WTC11 (cell line): ENCODE results near the gene CDC20. TPM values are rescaled to one million over a fixed set of nuclear protein-coding genes. Genes with fewer than 3 reads are reported as not detected.

Experiments
- ATAC-seq: fragments of 200-7000 bp; cut with Tn5 transposase; 2 replicates; pipeline ENCODE4 v1.10.0; 2021; ENCODE audit warnings: mild to moderate bottlenecking, moderate library complexity
- CTCF ChIA-PET: fragments of 300-600 bp; sonication (Branson Sonifier 250); formaldehyde crosslinking; loops from one replicate; lab custom pipeline; 2021; ENCODE audit warnings: antibody characterized with exemption; lab: Charles Lee
- POLR2A ChIA-PET: fragments of 350-600 bp; sonication (Branson Sonifier 250); formaldehyde crosslinking; loops from one replicate; lab custom pipeline; 2021; ENCODE audit warnings: antibody characterized with exemption; lab: Charles Lee
- DNase-seq: peaks from one replicate; pipeline ENCODE4 v3.0.0; 2021; ENCODE audit warnings: low spot score
- H3K27ac Mint-ChIP-seq: 2 replicates; pipeline ENCODE4 v1.8.0; 2021; ENCODE audit warnings: mixed read lengths
- H3K27me3 Mint-ChIP-seq: 2 replicates; pipeline ENCODE4 v1.8.0; 2021; ENCODE audit warnings: low read depth, mild to moderate bottlenecking, moderate library complexity, mixed read lengths
- H3K36me3 Mint-ChIP-seq: 2 replicates; pipeline ENCODE4 v1.8.0; 2021; ENCODE audit warnings: mixed read lengths
- H3K4me1 Mint-ChIP-seq: 2 replicates; pipeline ENCODE4 v1.8.0; 2022; ENCODE audit warnings: mixed read lengths
- H3K4me3 Mint-ChIP-seq: 2 replicates; pipeline ENCODE4 v1.8.0; 2021; ENCODE audit warnings: mild to moderate bottlenecking, moderate library complexity, mixed read lengths
- H3K9me3 Mint-ChIP-seq: 2 replicates; pipeline ENCODE4 v1.8.0; 2021; ENCODE audit warnings: mixed read lengths
- AFF4 ChIP-seq: sonication (generic); formaldehyde crosslinking; IDR thresholded peaks from 2 replicates; pipeline ENCODE4 v1.8.1; 2023; ENCODE audit warnings: mild to moderate bottlenecking, missing genetic modification reagents, borderline replicate concordance
- AR ChIP-seq: fragments of 250-450 bp; sonication (Bioruptor Pico); IDR thresholded peaks from 2 replicates; pipeline ENCODE4 v1.9.0; 2021; ENCODE audit warnings: mild to moderate bottlenecking
- ATF1 ChIP-seq: sonication (generic); formaldehyde crosslinking; IDR thresholded peaks from 2 replicates; pipeline ENCODE4 v1.8.1; 2023; ENCODE audit warnings: mild to moderate bottlenecking, moderate library complexity, missing genetic modification reagents
- ATF2 ChIP-seq: sonication (generic); formaldehyde crosslinking; IDR thresholded peaks from 2 replicates; pipeline ENCODE4 v1.8.1; 2022; ENCODE audit warnings: low read depth, missing genetic modification reagents, borderline replicate concordance
- CDX4 ChIP-seq: fragments of 250-450 bp; sonication (Bioruptor Pico); IDR thresholded peaks from 2 replicates; pipeline ENCODE4 v1.9.0; 2021; ENCODE audit warnings: moderate library complexity, mild to moderate bottlenecking, inconsistent platforms, borderline replicate concordance
- CREM ChIP-seq: sonication (generic); formaldehyde crosslinking; IDR thresholded peaks from 2 replicates; pipeline ENCODE4 v1.8.1; 2022; ENCODE audit warnings: mild to moderate bottlenecking, missing genetic modification reagents, moderate library complexity
- EMX1 ChIP-seq: fragments of 250-450 bp; sonication (Bioruptor Pico); IDR thresholded peaks from 2 replicates; pipeline ENCODE4 v1.8.0; 2021; ENCODE audit warnings: mild to moderate bottlenecking
- FOXP4 ChIP-seq: sonication (generic); formaldehyde crosslinking; IDR thresholded peaks from 2 replicates; pipeline ENCODE4 v1.8.0; 2022; ENCODE audit warnings: mild to moderate bottlenecking, missing genetic modification reagents
- GRHL2 ChIP-seq: fragments of 250-450 bp; sonication (Bioruptor Pico); IDR thresholded peaks from 2 replicates; pipeline ENCODE4 v1.8.0; 2022; ENCODE audit warnings: mild to moderate bottlenecking, moderate library complexity; ENCODE audit not compliant: insufficient replicate concordance, severe bottlenecking
- HMGA2 ChIP-seq: fragments of 250-450 bp; sonication (Bioruptor Pico); IDR thresholded peaks from 2 replicates; pipeline ENCODE4 v1.4.0; 2021; ENCODE audit warnings: mild to moderate bottlenecking, moderate library complexity
- IRF1 ChIP-seq: sonication (generic); formaldehyde crosslinking; IDR thresholded peaks from 2 replicates; pipeline ENCODE4 v1.8.0; 2023; ENCODE audit warnings: missing genetic modification reagents
- IRF2 ChIP-seq: sonication (generic); formaldehyde crosslinking; IDR thresholded peaks from 2 replicates; pipeline ENCODE4 v1.8.0; 2022; ENCODE audit warnings: low read depth, missing genetic modification reagents, borderline replicate concordance
- JAZF1 ChIP-seq: fragments of 250-450 bp; sonication (Bioruptor Pico); IDR thresholded peaks from 2 replicates; pipeline ENCODE4 v1.9.0; 2021; ENCODE audit warnings: moderate library complexity, mild to moderate bottlenecking, inconsistent platforms
- MXD4 ChIP-seq: fragments of 250-450 bp; sonication (Bioruptor Pico); IDR thresholded peaks from 2 replicates; pipeline ENCODE4 v1.8.0; 2021; ENCODE audit warnings: mild to moderate bottlenecking, moderate library complexity, borderline replicate concordance
- NFATC4 ChIP-seq: fragments of 250-450 bp; sonication (Bioruptor Pico); IDR thresholded peaks from 2 replicates; pipeline ENCODE4 v1.9.0; 2021; ENCODE audit warnings: mild to moderate bottlenecking
- NFE2L1 ChIP-seq: sonication (generic); formaldehyde crosslinking; IDR thresholded peaks from 2 replicates; pipeline ENCODE4 v1.8.1; 2023; ENCODE audit warnings: missing genetic modification reagents
- RELA ChIP-seq: sonication (generic); formaldehyde crosslinking; IDR thresholded peaks from 2 replicates; pipeline ENCODE4 v1.8.1; 2022; ENCODE audit warnings: missing genetic modification reagents, mild to moderate bottlenecking, borderline replicate concordance
- SMAD4 ChIP-seq: sonication (generic); formaldehyde crosslinking; IDR thresholded peaks from 2 replicates; pipeline ENCODE4 v1.8.0; 2022; ENCODE audit warnings: mild to moderate bottlenecking, missing genetic modification reagents
- SP1 ChIP-seq: sonication (generic); formaldehyde crosslinking; conservative IDR thresholded peaks from 2 replicates; pipeline ENCODE4 v1.8.1; 2022; ENCODE audit warnings: missing genetic modification reagents
- USF1 ChIP-seq: sonication (generic); formaldehyde crosslinking; IDR thresholded peaks from 2 replicates; pipeline ENCODE4 v1.8.0; 2022; ENCODE audit warnings: mild to moderate bottlenecking, missing genetic modification reagents
- ZNF232 ChIP-seq: sonication (generic); formaldehyde crosslinking; IDR thresholded peaks from 2 replicates; pipeline ENCODE4 v1.8.0; 2022; ENCODE audit warnings: mild to moderate bottlenecking, missing genetic modification reagents
- ZNF317 ChIP-seq: sonication (generic); formaldehyde crosslinking; IDR thresholded peaks from 2 replicates; pipeline ENCODE4 v1.8.1; 2023; ENCODE audit warnings: low read depth, mild to moderate bottlenecking, moderate library complexity, missing genetic modification reagents, borderline replicate concordance
- ZNF416 ChIP-seq: fragments of 250-450 bp; sonication (Bioruptor Pico); IDR thresholded peaks from 2 replicates; pipeline ENCODE4 v1.9.0; 2021; ENCODE audit warnings: mild to moderate bottlenecking, inconsistent platforms
- ZNF423 ChIP-seq: fragments of 250-450 bp; sonication (Bioruptor Pico); IDR thresholded peaks from 2 replicates; pipeline ENCODE4 v2.1.2; 2022; ENCODE audit warnings: mild to moderate bottlenecking, moderate library complexity
- total RNA-seq: library from RNA; stranded (reverse); gene quantifications from 3 replicates; pipeline ENCODE4 v1.2.3, GENCODE V29; 2021

Gene CDC20
- total RNA-seq, 1 experiment from 2014 or later = 280 TPM

GRCh38 chr1:43382027-43382779 lies 23.4 kb downstream of the CDC20 start:
- TF ChIP-seq ZNF423 (CRISPR knock-in tag) (no peak), RELA (no peak), CREM (no peak), EMX1 (CRISPR knock-in tag) (no peak), AFF4 (CRISPR knock-in tag) (no peak), IRF2 (no peak), NFATC4 (CRISPR knock-in tag) (no peak), SMAD4 (CRISPR knock-in tag) (no peak), CDX4 (no peak), GRHL2 (CRISPR knock-in tag) (no peak), ATF1 (CRISPR knock-in tag) (no peak)
- TF ChIP-seq, all 79 proteins: peak for 0
- no peaks in the 10 kb centered on the region for H3K27me3 Mint-ChIP-seq
- DNase-seq (no peak), ATAC-seq (no peak)
- no peaks in the 10 kb centered on the region for H3K9me3 Mint-ChIP-seq
- POLR2A ChIA-PET = interaction anchor here (0.6 kb wide), 1 partner anchor 17 kb away, joined by 3 read pairs; no protein-coding TSS in a partner anchor
- H3K36me3 Mint-ChIP-seq = peaks cover 34% of the 10 kb centered on the region
- no peak overlapping the region for H3K4me3 Mint-ChIP-seq
- H3K4me1 Mint-ChIP-seq = peaks cover 3% of the 10 kb centered on the region; the same call in 1 of the 2 replicates
- CTCF ChIA-PET = interaction anchor here (1.8 kb wide), 1 partner anchor 32 kb away, joined by 7 read pairs; no protein-coding TSS in a partner anchor
- H3K27ac Mint-ChIP-seq = no peak overlapping the region

GRCh38 chr1:43383449-43383848 lies 24.7 kb downstream of the CDC20 start:
- DNase-seq (no peak), ATAC-seq (no peak)
- ChIA-PET CTCF (interaction anchor here (1.2 to 1.8 kb wide), 3 partner anchors 31 to 156 kb away, joined by 3 to 7 read pairs (median 5); no protein-coding TSS in a partner anchor), POLR2A (no interaction called here)
- peaks cover 1% of the 10 kb centered on the region; the same call in 1 of the 2 replicates for H3K4me1 Mint-ChIP-seq
- peaks cover 34% of the 10 kb centered on the region for H3K36me3 Mint-ChIP-seq
- H3K9me3 Mint-ChIP-seq = no peaks in the 10 kb centered on the region
- H3K27me3 Mint-ChIP-seq = no peaks in the 10 kb centered on the region
- H3K4me3 Mint-ChIP-seq = no peak overlapping the region
- no peak overlapping the region for H3K27ac Mint-ChIP-seq
- TF ChIP-seq FOXP4 (no peak), USF1 (CRISPR knock-in tag) (no peak), ZNF416 (CRISPR knock-in tag) (no peak), ATF2 (CRISPR knock-in tag) (no peak), AR (CRISPR knock-in tag) (no peak), HMGA2 (no peak), JAZF1 (CRISPR knock-in tag) (no peak), SP1 (CRISPR knock-in tag) (no peak), IRF1 (CRISPR knock-in tag) (no peak), NFE2L1 (CRISPR knock-in tag) (no peak), ZNF317 (CRISPR knock-in tag) (no peak), MXD4 (CRISPR knock-in tag) (no peak), ZNF232 (no peak)
